ENCODE results near the gene CD37. TPM values are rescaled to one million over a fixed set of nuclear protein-coding genes. Genes with fewer than 3 reads are reported as not detected.
A peak's percentile ranks its signal among the peaks of the same experiment; 100 is the strongest.

The CD37 gene
- total RNA-seq, 2 donors from 2014 or later: 4.0 to 6.2 TPM

- intact Hi-C loops (cut with DNase I): no loop called here
- Histone ChIP-seq H3K27ac (no peak overlapping the region), H3K27me3 (no peaks in the 10 kb centered on the region), H3K36me3 (replicated peaks in 1 of 2; ENCODE audit: insufficient read depth in 1 of 2, low read depth in 2 of 2) (no peaks in the 10 kb centered on the region), H3K4me3 (no peak overlapping the region), H3K9me3 (no peaks in the 10 kb centered on the region), H3K4me1 (no peaks in the 10 kb centered on the region)
- WGBS, 2 donors: 82 to 87% methylated on average over 3 of the region's 3 CpGs
- TF ChIP-seq, protein P1, sequence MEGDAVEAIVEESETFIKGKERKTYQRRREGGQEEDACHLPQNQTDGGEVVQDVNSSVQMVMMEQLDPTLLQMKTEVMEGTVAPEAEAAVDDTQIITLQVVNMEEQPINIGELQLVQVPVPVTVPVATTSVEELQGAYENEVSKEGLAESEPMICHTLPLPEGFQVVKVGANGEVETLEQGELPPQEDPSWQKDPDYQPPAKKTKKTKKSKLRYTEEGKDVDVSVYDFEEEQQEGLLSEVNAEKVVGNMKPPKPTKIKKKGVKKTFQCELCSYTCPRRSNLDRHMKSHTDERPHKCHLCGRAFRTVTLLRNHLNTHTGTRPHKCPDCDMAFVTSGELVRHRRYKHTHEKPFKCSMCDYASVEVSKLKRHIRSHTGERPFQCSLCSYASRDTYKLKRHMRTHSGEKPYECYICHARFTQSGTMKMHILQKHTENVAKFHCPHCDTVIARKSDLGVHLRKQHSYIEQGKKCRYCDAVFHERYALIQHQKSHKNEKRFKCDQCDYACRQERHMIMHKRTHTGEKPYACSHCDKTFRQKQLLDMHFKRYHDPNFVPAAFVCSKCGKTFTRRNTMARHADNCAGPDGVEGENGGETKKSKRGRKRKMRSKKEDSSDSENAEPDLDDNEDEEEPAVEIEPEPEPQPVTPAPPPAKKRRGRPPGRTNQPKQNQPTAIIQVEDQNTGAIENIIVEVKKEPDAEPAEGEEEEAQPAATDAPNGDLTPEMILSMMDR (IDR thresholded peaks at IDR 0.05): no peak
- TF ChIP-seq POLR2A (IDR thresholded peaks at IDR 0.05): no peak
- DNase-seq: no peak
- no peak for ATAC-seq
Measured at GRCh38 chr19:49378512-49378911, 43.3 kb downstream of the CD37 start.

DNA sequence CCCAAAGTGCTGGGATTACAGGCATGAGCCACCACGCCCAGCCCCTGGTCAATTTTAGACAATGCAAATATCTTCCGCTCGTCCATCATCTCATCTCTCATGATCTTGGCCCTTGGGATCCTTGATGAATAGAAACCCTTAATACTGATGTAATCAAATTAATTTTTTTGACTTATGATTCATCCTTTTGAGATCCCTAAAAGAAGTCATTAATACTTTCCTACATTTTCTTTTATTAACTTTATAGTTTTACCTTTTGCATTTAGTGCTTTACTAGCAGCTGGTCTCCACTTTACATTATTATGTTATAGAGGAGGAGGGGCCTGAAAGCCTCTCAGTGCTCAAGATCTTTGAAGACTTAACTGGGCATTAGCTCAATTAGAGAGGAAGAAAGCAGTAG lies 45.2 kb downstream of the CD37 start:
- DNase-seq: no peak
- H3K27ac ChIP-seq: no peak overlapping the region
- no peaks in the 10 kb centered on the region for H3K36me3 ChIP-seq (replicated peaks in 1 of 2; ENCODE audit: insufficient read depth in 1 of 2, low read depth in 2 of 2)
- H3K27me3 ChIP-seq: no peaks in the 10 kb centered on the region
- H3K4me1 ChIP-seq: no peaks in the 10 kb centered on the region
- TF ChIP-seq, protein P1 (IDR thresholded peaks at IDR 0.05): no peak
- TF ChIP-seq POLR2A (IDR thresholded peaks at IDR 0.05): no peak
- WGBS, 2 donors: 95 to 96% methylated on average over 3 of the region's 3 CpGs
- no peaks in the 10 kb centered on the region for H3K9me3 ChIP-seq
- intact Hi-C loops (cut with DNase I): no loop called here
- ATAC-seq: no peak
- H3K4me3 ChIP-seq: no peak overlapping the region

- Histone ChIP-seq H3K4me3 (no peak overlapping the region), H3K9me3 (no peaks in the 10 kb centered on the region), H3K36me3 (replicated peaks in 1 of 2; ENCODE audit: insufficient read depth in 1 of 2, low read depth in 2 of 2) (no peaks in the 10 kb centered on the region), H3K27me3 (no peaks in the 10 kb centered on the region), H3K4me1 (no peaks in the 10 kb centered on the region), H3K27ac (no peak overlapping the region)
- ATAC-seq (no peak), DNase-seq (no peak)
- TF ChIP-seq, protein P1 (IDR thresholded peaks at IDR 0.05): no peak
- TF ChIP-seq POLR2A (IDR thresholded peaks at IDR 0.05): no peak
- intact Hi-C loops (cut with DNase I): no loop called here
- 90 to 93% methylated on average over 5 of the region's 5 CpGs for WGBS, 2 donors
Measured at GRCh38 chr19:49382639-49383038, 47.4 kb downstream of the CD37 start.

GRCh38 chr19:49383599-49383998 lies 48.4 kb downstream of the CD37 start:
- intact Hi-C loops (cut with DNase I): no loop called here

DNA sequence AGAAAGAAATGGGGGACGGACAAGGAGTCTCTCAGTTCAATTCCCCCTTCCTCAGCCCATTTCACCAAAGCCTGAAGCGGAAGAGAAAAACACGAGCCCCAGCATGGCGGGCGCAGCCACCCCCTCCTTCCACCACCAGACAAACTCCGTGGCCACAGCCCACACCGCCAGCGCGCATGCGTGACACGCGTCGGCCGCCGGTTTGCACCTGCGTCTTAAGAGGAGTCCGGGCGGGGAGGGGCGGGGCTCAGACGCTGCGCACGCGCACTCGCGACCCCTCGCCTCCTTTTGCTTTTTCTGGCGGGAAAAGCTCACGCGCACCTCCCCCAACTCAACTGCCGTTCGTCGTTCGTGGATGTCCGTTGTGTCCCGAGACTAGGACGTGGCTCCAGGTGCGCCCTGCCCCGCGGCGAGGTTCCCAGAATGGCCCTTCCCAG lies 52.7 kb downstream of the CD37 start, which contains the start of gene KASH5:
TSS of gene KASH5 (plus strand) at position 314 of the 437 bp plus-strand sequence. CDS start 2,635 bp downstream, outside the sequence.
- WGBS, 2 donors: 32 to 40% methylated on average over 30 to 39 of the region's 40 CpGs
- TF ChIP-seq, protein P1 (IDR thresholded peaks at IDR 0.05): no peak
- TF ChIP-seq POLR2A (IDR thresholded peaks at IDR 0.05): peak in 2 of 3 donors; percentile 43 to 49
- DNase-seq (peak; percentile 88 to 92 (median 90)), ATAC-seq (peak; percentile 61)
- Histone ChIP-seq H3K4me3 (no peak within 1 kb of the TSS), H3K36me3 (replicated peaks in 1 of 2; ENCODE audit: insufficient read depth in 1 of 2, low read depth in 2 of 2) (no peaks in the 10 kb centered on the region), H3K27ac (peak within 1 kb of the TSS in 3 of 4 donors; percentile 47 to 90 (median 55)), H3K9me3 (no peaks in the 10 kb centered on the region), H3K4me1 (peaks cover 27% of the 10 kb centered on the region), H3K27me3 (no peaks in the 10 kb centered on the region)
- intact Hi-C loops (cut with DNase I): no loop called here

More at GRCh38 chr19:49383599-49383998, 48.4 kb downstream of the CD37 start:
- Histone ChIP-seq H3K4me3 (no peak overlapping the region), H3K27me3 (no peaks in the 10 kb centered on the region), H3K9me3 (no peaks in the 10 kb centered on the region), H3K36me3 (replicated peaks in 1 of 2; ENCODE audit: insufficient read depth in 1 of 2, low read depth in 2 of 2) (no peaks in the 10 kb centered on the region), H3K4me1 (peaks cover 5% of the 10 kb centered on the region), H3K27ac (no peak overlapping the region)
- WGBS, 2 donors: 41 to 86% methylated on average over 1 of the region's 1 CpG
- ATAC-seq (no peak), DNase-seq (no peak)
- TF ChIP-seq, protein P1 (IDR thresholded peaks at IDR 0.05): no peak
- no peak for TF ChIP-seq POLR2A (IDR thresholded peaks at IDR 0.05)

All from body of pancreas (tissue), 4 donors.